Psoas muscle (tissue), 8 donors: ENCODE data around the gene PSEN1. TPM values are rescaled to one million over a fixed set of nuclear protein-coding genes. Genes with fewer than 3 reads are reported as not detected.

Experiments
- ATAC-seq, 4 donors: fragments of 200-7000 bp; cut with Tn5 transposase; one replicate each; pipeline ENCODE4 v1.9.1; 2020; ENCODE audit warnings: moderate library complexity in 3 of 4, mild to moderate bottlenecking in 2 of 4
- DNase-seq, 2 donors: peaks; one replicate each; pipeline ENCODE4 v3.0.0-alpha.2; 2020
- H3K27ac ChIP-seq: fragments of 200-600 bp; one replicate; pipeline ENCODE4 v1.8.0; 2022
- H3K27me3 ChIP-seq, 3 donors: fragments of 200-600 bp in 1 of 3; one replicate each; pipeline versions ENCODE4 v1.6.1 to v1.8.0; 2013 to 2022; ENCODE audit warnings: low read length in 2 of 3, mild to moderate bottlenecking in 2 of 3, moderate library complexity in 1 of 3; ENCODE audit not compliant: insufficient read depth in 3 of 3
- H3K36me3 ChIP-seq, 2 donors: fragments of 200-600 bp in 1 of 2; one replicate each; pipeline versions ENCODE4 v1.6.1 to v1.8.0; 2013 to 2022; ENCODE audit warnings: low read depth in 1 of 2, mild to moderate bottlenecking in 1 of 2, moderate library complexity in 1 of 2; ENCODE audit not compliant: insufficient read depth in 1 of 2
- H3K4me1 ChIP-seq: fragments of 200-600 bp; one replicate; pipeline ENCODE4 v1.8.0; 2022
- H3K4me3 ChIP-seq: fragments of 200-600 bp; one replicate; pipeline ENCODE4 v1.8.0; 2022; ENCODE audit warnings: mild to moderate bottlenecking
- H3K9me3 ChIP-seq: fragments of 200-600 bp; one replicate; pipeline ENCODE4 v1.8.0; 2022
- CTCF ChIP-seq: fragments of 200-600 bp; IDR thresholded peaks from one replicate; pipeline ENCODE4 v1.8.0; 2022; ENCODE audit warnings: antibody characterized with exemption
- WGBS, 3 donors: extraction: QIAGEN DNeasy Blood & Tissue Kit; methylation state at CpG; one replicate each; pipeline versions ENCODE4 v1.1.6 to v1.1.7; 2013; 5-methylcytosine and 5-hydroxymethylcytosine counted together
- intact Hi-C, 2 donors: fragments of 100-400 bp; cut with DNase I; formaldehyde crosslinking; loops; one replicate each; pipeline versions ENCODE4 v1.11.0 to v1.14.2; 2022
- polyA plus RNA-seq, 3 donors: library from polyadenylated mRNA; stranded (reverse); fragments of 200-250 nt; gene quantifications; one replicate each; pipeline ENCODE4 v1.2.3, GENCODE V29; 2013
- total RNA-seq, 4 donors: library from RNA; stranded (reverse); fragmentation: NEBNext Ultra II Directional in 2 of 4; extraction: Animal tissue kit (Norgen Biotek cat#: 25700) in 2 of 4; gene quantifications; one replicate each; pipeline versions ENCODE4 v1.2.1 to v1.2.4, GENCODE V29; 2021 to 2023
- donor health status: healthy with polysubstance abuse.
- donor health status: DM: no; HTN: no; CAD: no; lungs with moderate emphysema.
- donor health status: Bipolar disorder and iron deficiency.
- donor health status: healthy.
- donor health status: DM: yes; HTN: yes; CAD: no.
- donor health status: DM: no; HTN: no; CAD: no.
- donor health status: DM: no; HTN: no; CAD: no.
- donor health status: DM: yes; HTN: yes; CAD: no.

PSEN1 gene
- total and polyA plus RNA-seq, 7 donors, result 14.2 to 32.5 (median 19.1) TPM

- Histone ChIP-seq H3K27ac (no peak overlapping the region), H3K9me3 (no peaks in the 10 kb centered on the region), H3K4me1 (no peaks in the 10 kb centered on the region), H3K4me3 (no peak overlapping the region), H3K36me3 (peaks cover 0 to 92% of the 10 kb centered on the region in 2 donors), H3K27me3 (no peaks in the 10 kb centered on the region)
- DNase-seq (no peak), ATAC-seq (no peak)
- no peak for TF ChIP-seq CTCF
- intact Hi-C loops, result no loop called here
- 89 to 93% (median 91%) methylated on average over 2 of the region's 2 CpGs for WGBS, 3 donors
Measured at GRCh38 chr14:73203527-73203926, 67.2 kb downstream of the PSEN1 start.

DNA sequence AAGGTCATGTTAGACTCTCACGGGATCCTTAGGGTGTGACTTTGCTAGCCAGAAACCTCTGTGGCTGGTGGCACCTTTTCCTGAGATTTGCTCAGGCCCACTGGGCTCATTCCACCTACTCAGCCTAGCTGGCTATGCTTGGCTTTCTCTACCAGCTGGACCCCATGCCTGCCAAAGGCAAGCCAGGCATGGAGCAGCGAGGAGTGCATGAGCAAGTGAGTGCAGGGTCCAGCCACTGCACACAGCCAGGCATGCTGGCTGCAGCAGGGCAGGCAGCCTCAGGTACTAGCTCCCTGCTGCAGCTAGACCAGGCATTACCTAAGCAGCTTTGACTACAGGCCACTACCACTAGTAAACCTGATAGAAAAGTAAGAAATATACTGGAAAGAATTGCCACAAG is 71.3 kb downstream of the PSEN1 start:
- TF ChIP-seq CTCF, result no peak

DNA sequence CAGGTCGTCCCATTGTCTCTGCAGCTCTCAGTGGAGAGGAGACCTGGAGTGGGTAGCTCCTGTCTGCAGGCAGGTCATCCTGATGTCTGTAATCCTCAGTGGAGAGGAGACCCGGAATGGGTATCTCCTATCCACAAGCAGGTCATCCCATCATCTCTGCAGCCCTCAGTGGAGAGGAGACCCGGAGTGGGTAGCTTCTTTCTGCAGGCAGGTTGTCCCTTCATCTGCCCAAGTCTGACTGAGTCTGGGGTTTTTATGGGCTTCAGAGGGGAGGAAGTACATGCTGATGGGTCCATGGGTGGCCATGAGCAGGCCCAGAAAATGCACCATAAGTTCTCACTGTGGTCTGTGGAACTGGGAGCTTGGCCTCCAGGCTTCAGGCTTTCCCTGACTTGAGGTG is 72.1 kb downstream of the PSEN1 start:
- no peak for ATAC-seq
- no peaks in the 10 kb centered on the region for H3K4me1 ChIP-seq
- no peaks in the 10 kb centered on the region for H3K9me3 ChIP-seq
- no peaks in the 10 kb centered on the region for H3K27me3 ChIP-seq
- no peak overlapping the region for H3K27ac ChIP-seq
- intact Hi-C loops, result no loop called here
- TF ChIP-seq CTCF, result no peak
- WGBS, 3 donors, result 90 to 100% (median 96%) methylated on average over 3 of the region's 3 CpGs
- no peak for DNase-seq
- H3K36me3 ChIP-seq, result peaks cover 6 to 86% of the 10 kb centered on the region in 2 donors
- H3K4me3 ChIP-seq, result no peak overlapping the region

More for the DNA sequence above, 71.3 kb downstream of the PSEN1 start:
- Histone ChIP-seq H3K9me3 (no peaks in the 10 kb centered on the region), H3K36me3 (peaks cover 0 to 86% of the 10 kb centered on the region in 2 donors), H3K27ac (no peak overlapping the region), H3K27me3 (no peaks in the 10 kb centered on the region), H3K4me3 (no peak overlapping the region), H3K4me1 (no peaks in the 10 kb centered on the region)
- WGBS, 3 donors, result 93 to 97% (median 97%) methylated on average over 2 of the region's 2 CpGs
- DNase-seq (no peak), ATAC-seq (no peak)
- intact Hi-C loops, result no loop called here

DNA sequence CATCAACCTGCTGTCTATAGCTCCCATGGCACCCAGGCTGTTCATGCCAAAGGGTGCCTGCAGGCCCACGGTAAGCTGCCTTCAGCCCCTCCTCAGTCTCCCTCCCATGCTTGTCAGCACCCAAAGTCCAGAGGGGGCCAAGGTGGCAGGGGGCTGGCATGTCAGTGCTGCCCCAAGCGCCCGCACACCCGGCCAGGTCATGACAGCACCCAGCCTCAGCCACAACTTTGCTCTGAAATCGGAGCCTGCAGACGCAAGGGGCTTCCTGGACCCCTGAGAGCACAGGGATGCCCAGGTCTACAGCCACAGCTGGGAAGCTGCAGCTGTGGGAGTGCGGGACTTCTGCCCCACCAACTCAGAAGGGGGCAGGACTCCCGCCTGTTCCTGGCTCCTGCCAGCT is 72.5 kb downstream of the PSEN1 start:
- H3K36me3 ChIP-seq, result peaks cover 6 to 86% of the 10 kb centered on the region in 2 donors
- no peaks in the 10 kb centered on the region for H3K27me3 ChIP-seq
- H3K4me3 ChIP-seq, result no peak overlapping the region
- no peak for DNase-seq
- 95 to 99% (median 96%) methylated on average over 8 of the region's 8 CpGs for WGBS, 3 donors
- no peak for ATAC-seq
- H3K9me3 ChIP-seq, result no peaks in the 10 kb centered on the region
- no peak overlapping the region for H3K27ac ChIP-seq
- intact Hi-C loops, result no loop called here
- no peak for TF ChIP-seq CTCF
- H3K4me1 ChIP-seq, result no peaks in the 10 kb centered on the region

DNA sequence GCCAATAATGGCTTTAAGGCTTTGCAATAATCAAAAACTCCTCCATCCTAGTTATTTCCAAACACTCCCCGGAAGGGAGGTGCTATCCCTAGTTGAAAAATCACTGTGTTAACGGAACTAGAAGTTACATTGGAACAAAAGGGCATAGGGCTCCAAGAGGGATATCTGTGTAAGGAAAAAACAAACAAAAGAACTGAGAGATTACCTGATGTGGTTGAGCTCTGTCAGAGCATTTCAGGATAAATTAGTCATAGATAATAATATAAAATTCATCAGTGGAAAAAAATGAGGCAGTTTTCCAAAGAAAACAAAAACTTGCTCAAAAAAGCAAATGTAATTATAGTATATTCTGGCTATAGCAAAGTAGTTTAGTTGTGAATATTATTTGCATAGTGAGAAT is 73.6 kb downstream of the PSEN1 start:
- H3K4me3 ChIP-seq, result no peak overlapping the region
- ATAC-seq (no peak), DNase-seq (no peak)
- intact Hi-C loops, result no loop called here
- no peak for TF ChIP-seq CTCF
- peaks cover 6 to 84% of the 10 kb centered on the region in 2 donors for H3K36me3 ChIP-seq
- H3K4me1 ChIP-seq, result no peaks in the 10 kb centered on the region
- H3K9me3 ChIP-seq, result no peaks in the 10 kb centered on the region
- no peak overlapping the region for H3K27ac ChIP-seq
- WGBS, 3 donors, result 86 to 89% (median 87%) methylated on average over 2 of the region's 2 CpGs
- H3K27me3 ChIP-seq, result no peaks in the 10 kb centered on the region
